K562 (cell line): ENCODE results near the gene NEIL1.

Source experiments
- GABPB1 ChIP-seq: sonication (generic); formaldehyde crosslinking; IDR thresholded peaks from 2 replicates; pipeline ENCODE4 v1.8.0; 2022; ENCODE audit warnings: mild to moderate bottlenecking, missing genetic modification reagents
- ZZZ3 ChIP-seq: fragments of 450-650 bp; IDR thresholded peaks from 2 replicates; pipeline ENCODE4 v1.6.1; 2016; ENCODE audit warnings: antibody characterized with exemption, mild to moderate bottlenecking, moderate library complexity
- TF ChIP-seq, protein P1 (sequence below): fragments of 450-650 bp; IDR thresholded peaks from 2 replicates; pipeline ENCODE4 v1.6.1; 2017; ENCODE audit warnings: antibody characterized with exemption, mild to moderate bottlenecking

GRCh38 chr15:75397494-75397893 lies 50.7 kb downstream of the NEIL1 start:
- no peak for TF ChIP-seq GABPB1 (CRISPR knock-in tag)
- no peak for TF ChIP-seq ZZZ3
- TF ChIP-seq, protein P1, sequence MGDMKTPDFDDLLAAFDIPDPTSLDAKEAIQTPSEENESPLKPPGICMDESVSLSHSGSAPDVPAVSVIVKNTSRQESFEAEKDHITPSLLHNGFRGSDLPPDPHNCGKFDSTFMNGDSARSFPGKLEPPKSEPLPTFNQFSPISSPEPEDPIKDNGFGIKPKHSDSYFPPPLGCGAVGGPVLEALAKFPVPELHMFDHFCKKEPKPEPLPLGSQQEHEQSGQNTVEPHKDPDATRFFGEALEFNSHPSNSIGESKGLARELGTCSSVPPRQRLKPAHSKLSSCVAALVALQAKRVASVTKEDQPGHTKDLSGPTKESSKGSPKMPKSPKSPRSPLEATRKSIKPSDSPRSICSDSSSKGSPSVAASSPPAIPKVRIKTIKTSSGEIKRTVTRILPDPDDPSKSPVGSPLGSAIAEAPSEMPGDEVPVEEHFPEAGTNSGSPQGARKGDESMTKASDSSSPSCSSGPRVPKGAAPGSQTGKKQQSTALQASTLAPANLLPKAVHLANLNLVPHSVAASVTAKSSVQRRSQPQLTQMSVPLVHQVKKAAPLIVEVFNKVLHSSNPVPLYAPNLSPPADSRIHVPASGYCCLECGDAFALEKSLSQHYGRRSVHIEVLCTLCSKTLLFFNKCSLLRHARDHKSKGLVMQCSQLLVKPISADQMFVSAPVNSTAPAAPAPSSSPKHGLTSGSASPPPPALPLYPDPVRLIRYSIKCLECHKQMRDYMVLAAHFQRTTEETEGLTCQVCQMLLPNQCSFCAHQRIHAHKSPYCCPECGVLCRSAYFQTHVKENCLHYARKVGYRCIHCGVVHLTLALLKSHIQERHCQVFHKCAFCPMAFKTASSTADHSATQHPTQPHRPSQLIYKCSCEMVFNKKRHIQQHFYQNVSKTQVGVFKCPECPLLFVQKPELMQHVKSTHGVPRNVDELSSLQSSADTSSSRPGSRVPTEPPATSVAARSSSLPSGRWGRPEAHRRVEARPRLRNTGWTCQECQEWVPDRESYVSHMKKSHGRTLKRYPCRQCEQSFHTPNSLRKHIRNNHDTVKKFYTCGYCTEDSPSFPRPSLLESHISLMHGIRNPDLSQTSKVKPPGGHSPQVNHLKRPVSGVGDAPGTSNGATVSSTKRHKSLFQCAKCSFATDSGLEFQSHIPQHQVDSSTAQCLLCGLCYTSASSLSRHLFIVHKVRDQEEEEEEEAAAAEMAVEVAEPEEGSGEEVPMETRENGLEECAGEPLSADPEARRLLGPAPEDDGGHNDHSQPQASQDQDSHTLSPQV, result no peak
